K562 (cell line): ENCODE data around the gene MRPL55. TPM values are rescaled to one million over a fixed set of nuclear protein-coding genes. Genes with fewer than 3 reads are reported as not detected.
A peak's percentile ranks its signal among the peaks of the same experiment; 100 is the strongest.

Experiments used
- BDP1 ChIP-seq: IDR thresholded peaks from 3 replicates; pipeline ENCODE4 v1.6.1; 2011; ENCODE audit not compliant: insufficient read length, insufficient read depth
- E2F6 ChIP-seq, 2 experiments: IDR thresholded peaks; 2 replicates each; pipeline ENCODE4 v1.6.1; 2011; ENCODE audit warnings: borderline replicate concordance in 1 of 2, control low read depth in 1 of 2, low read depth in 1 of 2, low read length in 1 of 2, mild to moderate bottlenecking in 1 of 2, mixed read lengths in 1 of 2, moderate library complexity in 1 of 2; ENCODE audit not compliant: insufficient read depth in 1 of 2, insufficient read length in 1 of 2, poor library complexity in 1 of 2, severe bottlenecking in 1 of 2; ENCODE audit errors: extremely low read depth in 1 of 2
- FOSL1 ChIP-seq: fragments of 200-800 bp; sonication (Bioruptor generic); conservative IDR thresholded peaks from 2 replicates; pipeline ENCODE4 v1.6.1; 2016; ENCODE audit warnings: missing genetic modification characterization, missing compliant biosample characterization
- HCFC1 ChIP-seq: IDR thresholded peaks from 2 replicates; pipeline ENCODE4 v1.6.1; 2012; ENCODE audit warnings: low read depth, low read length, improper control_type of control experiment
- MBD2 ChIP-seq: sonication (generic); IDR thresholded peaks from 2 replicates; pipeline ENCODE4 v1.6.1; 2016; ENCODE audit warnings: low read depth, borderline replicate concordance
- MYC ChIP-seq, 2 experiments: fragments of 250-450 bp in 1 of 2; sonication (Bioruptor Pico) in 1 of 2; IDR thresholded peaks; 2 replicates each; pipeline versions ENCODE4 v1.5.1 to v1.6.1; 2012 to 2021; ENCODE audit warnings: low read depth in 2 of 2, borderline replicate concordance in 1 of 2, improper control_type of control experiment in 1 of 2, low read length in 1 of 2, mild to moderate bottlenecking in 1 of 2, moderate library complexity in 1 of 2
- NFATC3 ChIP-seq: fragments of 450-650 bp; IDR thresholded peaks from 2 replicates; pipeline ENCODE4 v1.6.1; 2017; ENCODE audit warnings: mild to moderate bottlenecking
- NR1H2 ChIP-seq: sonication (generic); formaldehyde crosslinking; IDR thresholded peaks from 2 replicates; pipeline ENCODE4 v1.4.0; 2020; ENCODE audit warnings: mild to moderate bottlenecking, missing genetic modification reagents
- PML ChIP-seq: IDR thresholded peaks from 2 replicates; pipeline ENCODE4 v1.6.1; 2012; ENCODE audit warnings: low read length, inconsistent platforms
- REST ChIP-seq, 2 experiments: fragments of 450-650 bp; formaldehyde crosslinking in 1 of 2; IDR thresholded peaks; 2 replicates each; pipeline versions ENCODE4 v1.4.0 to v1.6.1; 2014 to 2020; ENCODE audit warnings: mild to moderate bottlenecking in 2 of 2, borderline replicate concordance in 1 of 2, low read depth in 1 of 2
- SRSF1 ChIP-seq: fragments of 200-400 bp; formaldehyde crosslinking; IDR thresholded peaks from 2 replicates; pipeline ENCODE4 v1.6.1; 2017; ENCODE audit warnings: mild to moderate bottlenecking, low read depth, low read length, moderate library complexity
- USF1 ChIP-seq: sonication (generic); formaldehyde crosslinking; IDR thresholded peaks from 2 replicates; pipeline ENCODE4 v1.9.0; 2022; ENCODE audit warnings: mild to moderate bottlenecking, missing genetic modification reagents
- ZBED1 ChIP-seq: IDR thresholded peaks from 2 replicates; pipeline ENCODE4 v1.6.1; 2014
- ZBTB8A ChIP-seq: fragments of 450-650 bp; IDR thresholded peaks from 2 replicates; pipeline ENCODE4 v1.6.1; 2018; ENCODE audit warnings: mild to moderate bottlenecking, moderate library complexity; ENCODE audit not compliant: partially characterized antibody
- ZFX ChIP-seq: sonication (generic); formaldehyde crosslinking; IDR thresholded peaks from 2 replicates; pipeline ENCODE4 v1.8.0; 2022; ENCODE audit warnings: mild to moderate bottlenecking, missing genetic modification reagents, moderate library complexity
- ZNF124 ChIP-seq: sonication (generic); formaldehyde crosslinking; IDR thresholded peaks from 2 replicates; pipeline ENCODE4 v1.8.1; 2022; ENCODE audit warnings: missing genetic modification reagents
- polyA plus RNA-seq, 8 experiments: library from polyadenylated mRNA; depleted of rRNA in 4 of 8; stranded (reverse) in 5 of 8; unstranded in 3 of 8; fragments of >200 nt; fragmentation: Nextera tagmentation in 2 of 8; fragmentation: Illumina TruSeq in 1 of 8; extraction: Ambion mirVana in 2 of 8; extraction: Trizol in 1 of 8; gene quantifications; 2 replicates each; pipeline versions ENCODE4 v1.2.1 to v1.2.3, GENCODE V29; 2011 to 2014; ENCODE audit warnings: inconsistent platforms in 1 of 8, missing spikeins in 1 of 8
- total RNA-seq, 7 experiments: library from RNA; depleted of rRNA in 6 of 7; stranded (reverse); fragments of >200 nt in 6 of 7; fragmentation: Illumina TruSeq in 2 of 7; extraction: Trizol in 2 of 7; gene quantifications; 2 replicates each; pipeline versions ENCODE4 v1.2.1 to v1.2.3, GENCODE V29; 2011 to 2021; ENCODE audit warnings: low replicate concordance in 1 of 7

Gene MRPL55
- total and polyA plus RNA-seq, 9 of the 15 experiments (the other 6 are each of a cell fraction or from before 2014, with no cell fraction given): 34.9 to 228 (median 81.0) TPM

DNA sequence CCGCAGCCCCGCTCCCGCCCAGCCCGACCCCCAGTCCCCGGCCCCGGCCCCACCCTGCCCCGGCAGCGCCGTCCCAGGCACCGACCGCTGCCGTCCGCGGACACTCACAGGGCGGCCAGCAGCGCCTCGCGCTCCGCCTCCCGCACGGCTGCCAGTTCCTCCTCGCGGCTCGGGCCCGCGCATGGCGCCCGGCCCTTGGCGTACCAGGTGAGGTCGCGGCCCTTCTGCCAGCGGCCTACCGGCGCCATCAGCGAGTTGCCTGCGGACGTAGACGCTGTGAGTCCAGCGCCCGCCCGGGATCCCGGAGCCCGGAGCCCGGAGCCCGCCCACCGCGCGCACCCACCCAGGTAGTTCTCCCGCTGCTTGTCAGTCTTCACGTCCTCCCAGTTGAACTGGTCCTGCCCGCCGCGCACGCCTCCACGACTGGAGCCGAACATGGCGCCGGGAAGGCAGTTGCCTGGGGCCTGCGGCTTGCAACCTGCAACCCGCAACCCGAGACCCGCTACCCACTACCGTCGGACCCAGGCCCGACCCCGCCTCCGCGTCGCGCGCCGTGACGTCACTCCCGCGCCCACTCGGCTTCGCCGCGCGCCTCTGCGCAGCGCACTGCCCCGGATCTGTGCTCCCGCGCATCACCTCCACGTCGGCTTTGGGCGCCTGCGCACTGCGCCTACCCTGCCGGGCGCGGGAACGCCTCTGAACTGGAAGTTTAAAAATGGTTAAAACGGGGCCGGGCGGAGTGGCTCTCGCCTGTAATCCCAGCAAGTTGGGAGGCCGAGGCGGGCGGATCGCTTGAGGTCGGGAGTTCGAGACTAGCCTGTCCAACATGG, 6.1 kb downstream of the MRPL55 start, which contains the start of gene C1orf35 (continued):
- peak; percentile 72; the same call in 1 of the 2 replicates for TF ChIP-seq MBD2
- TF ChIP-seq SRSF1: 0 out of 2 replicates have a peak, but pooled peaks have one; percentile 43
- no peak for TF ChIP-seq ZBTB8A
- TF ChIP-seq NR1H2 (CRISPR knock-in tag): no peak
- no peak for TF ChIP-seq ZNF124 (CRISPR knock-in tag)
- TF ChIP-seq REST (IDR thresholded peaks at IDR 0.05; ENCODE audit: borderline replicate concordance): no peak
- peak; percentile 58; the same call in 1 of the 2 replicates for TF ChIP-seq REST (CRISPR knock-in tag; IDR thresholded peaks at IDR 0.05; ENCODE audit: low read depth)
- TF ChIP-seq ZFX (CRISPR knock-in tag): peak; percentile 96
- peak; percentile 54; the same call in 1 of the 2 replicates for TF ChIP-seq PML
- TF ChIP-seq E2F6 (IDR thresholded peaks at IDR 0.05; ENCODE audit: borderline replicate concordance in 1 of 2, extremely low read depth in 1 of 2, insufficient read depth in 1 of 2, insufficient read length in 1 of 2, low read depth in 1 of 2, low read length in 1 of 2, poor library complexity in 1 of 2, severe bottlenecking in 1 of 2): peak; percentile 98 to 99
- TF ChIP-seq NFATC3: no peak
- peak; percentile 86 for TF ChIP-seq MYC (IDR thresholded peaks at IDR 0.05; ENCODE audit: low read depth, low read length)
- TF ChIP-seq MYC (CRISPR knock-in tag; IDR thresholded peaks at IDR 0.05; ENCODE audit: borderline replicate concordance, low read depth): no peak
- TF ChIP-seq BDP1: no peak
- peak; percentile 43; the same call in 1 of the 2 replicates for TF ChIP-seq USF1
- peak; percentile 90 for TF ChIP-seq HCFC1
- no peak for TF ChIP-seq ZBED1
- 0 out of 2 replicates have a peak, but pooled peaks have one; percentile 19 for TF ChIP-seq FOSL1
